ENCODE measurements around the gene CEACAM5.

CEACAM5 gene

GRCh38 chr19:41708481-41708880 is at the start of gene CEACAM5:
TSS of gene CEACAM5 (plus strand) at chr19:41708626. CDS start at chr19:41708732, 106 bp downstream.
- no peak for DNase-seq

- no peak for DNase-seq
These were observed 42.4 kb upstream of the CEACAM5 start for GRCh38 chr19:41666075-41666474.

GRCh38 chr19:41668315-41668714 is 40.1 kb upstream of the CEACAM5 start:
- no peak for DNase-seq

GRCh38 chr19:41670755-41671154 is 37.7 kb upstream of the CEACAM5 start:
- no peak for DNase-seq

GRCh38 chr19:41671486-41671885 is 36.9 kb upstream of the CEACAM5 start:
- DNase-seq = no peak

- no peak for DNase-seq
These were observed 26.0 kb upstream of the CEACAM5 start for GRCh38 chr19:41682437-41682836.

- no peak for DNase-seq
These were observed 21.0 kb upstream of the CEACAM5 start for GRCh38 chr19:41687419-41687818.

GRCh38 chr19:41688098-41688497 is 20.3 kb upstream of the CEACAM5 start, which contains the start of gene CEACAM7:
TSS of gene CEACAM7 (minus strand) at chr19:41688270. CDS start at chr19:41688165, 105 bp downstream.
- DNase-seq = no peak

- no peak for DNase-seq
These were observed 19.7 kb upstream of the CEACAM5 start for GRCh38 chr19:41688687-41689086.

GRCh38 chr19:41689993-41690800 is 18.2 kb upstream of the CEACAM5 start:
- no peak for DNase-seq

- DNase-seq = no peak
These were observed 17.7 kb upstream of the CEACAM5 start for GRCh38 chr19:41690801-41691065.

- no peak for DNase-seq
These were observed 17.0 kb upstream of the CEACAM5 start for GRCh38 chr19:41691268-41691970.

GRCh38 chr19:41694196-41694595 is 14.2 kb upstream of the CEACAM5 start:
- DNase-seq = no peak

GRCh38 chr19:41694831-41695635 is 13.4 kb upstream of the CEACAM5 start:
- DNase-seq = no peak

GRCh38 chr19:41695745-41696144 is 12.7 kb upstream of the CEACAM5 start:
- DNase-seq = no peak

GRCh38 chr19:41696402-41697197 is 11.8 kb upstream of the CEACAM5 start:
- no peak for DNase-seq

- no peak for DNase-seq
These were observed 11.1 kb upstream of the CEACAM5 start for GRCh38 chr19:41697198-41697855.

GRCh38 chr19:41698746-41699230 is 9.6 kb upstream of the CEACAM5 start:
- no peak for DNase-seq

- no peak for DNase-seq
These were observed 9.0 kb upstream of the CEACAM5 start for GRCh38 chr19:41699231-41699967.

- no peak for DNase-seq
These were observed 8.5 kb upstream of the CEACAM5 start for GRCh38 chr19:41699968-41700323.
